HG03097 (cell line): ENCODE measurements around the gene AQP12B.
"Not testable (repeated sequence)": the region's sequence is repeated elsewhere in the genome, so short reads cannot be mapped to it uniquely, and the experiment has no call there.

ENCODE experiments used
- ATAC-seq: cut with Tn5 transposase; IDR thresholded peaks from one replicate; pipeline ENCODE4 v1.9.1; 2021; ENCODE audit not compliant: unreplicated experiment, low FRiP score

AQP12B gene, protein sequence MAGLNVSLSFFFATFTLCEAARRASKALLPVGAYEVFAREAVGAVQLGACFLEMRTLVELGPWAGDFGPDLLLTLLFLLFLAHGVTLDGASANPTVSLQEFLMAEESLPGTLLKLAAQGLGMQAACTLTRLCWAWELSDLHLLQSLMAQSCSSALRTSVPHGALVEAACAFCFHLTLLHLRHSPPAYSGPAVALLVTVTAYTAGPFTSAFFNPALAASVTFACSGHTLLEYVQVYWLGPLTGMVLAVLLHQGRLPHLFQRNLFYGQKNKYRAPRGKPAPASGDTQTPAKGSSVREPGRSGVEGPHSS

DNA sequence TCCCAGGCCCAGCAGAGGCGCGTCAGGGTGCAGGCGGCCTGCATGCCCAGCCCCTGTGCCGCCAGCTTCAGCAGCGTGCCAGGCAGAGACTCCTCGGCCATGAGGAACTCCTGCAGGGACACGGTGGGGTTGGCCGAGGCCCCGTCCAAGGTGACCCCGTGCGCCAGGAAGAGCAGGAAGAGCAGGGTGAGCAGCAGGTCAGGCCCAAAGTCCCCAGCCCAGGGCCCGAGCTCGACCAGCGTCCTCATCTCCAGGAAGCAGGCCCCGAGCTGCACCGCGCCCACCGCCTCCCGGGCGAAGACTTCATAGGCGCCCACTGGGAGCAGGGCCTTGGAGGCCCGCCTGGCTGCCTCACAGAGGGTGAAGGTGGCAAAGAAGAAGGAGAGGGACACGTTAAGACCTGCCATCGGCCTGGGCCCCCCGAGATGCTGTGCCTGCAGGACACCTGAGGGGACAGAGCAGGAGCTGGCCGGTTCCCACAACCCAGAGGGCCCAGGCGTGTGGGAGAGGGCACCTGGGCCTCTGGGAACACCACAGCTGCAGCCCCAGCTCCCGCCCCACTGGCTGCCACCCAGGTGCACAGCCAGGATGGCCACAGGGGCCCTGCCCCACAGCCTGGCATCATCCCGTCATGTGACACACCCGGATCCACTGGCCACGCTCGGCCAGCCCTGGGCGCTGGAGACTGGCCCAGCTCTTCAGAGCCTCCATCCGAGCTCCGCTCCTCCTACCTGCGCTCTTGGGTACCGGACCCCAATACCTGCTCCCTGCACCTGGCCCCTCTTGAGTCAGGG, at the start of gene AQP12B:
TSS of gene AQP12B (minus strand) at position 455 of the 794 bp plus-strand sequence. CDS start at position 407, 48 bp downstream.
- not testable (repeated sequence) for ATAC-seq

DNA sequence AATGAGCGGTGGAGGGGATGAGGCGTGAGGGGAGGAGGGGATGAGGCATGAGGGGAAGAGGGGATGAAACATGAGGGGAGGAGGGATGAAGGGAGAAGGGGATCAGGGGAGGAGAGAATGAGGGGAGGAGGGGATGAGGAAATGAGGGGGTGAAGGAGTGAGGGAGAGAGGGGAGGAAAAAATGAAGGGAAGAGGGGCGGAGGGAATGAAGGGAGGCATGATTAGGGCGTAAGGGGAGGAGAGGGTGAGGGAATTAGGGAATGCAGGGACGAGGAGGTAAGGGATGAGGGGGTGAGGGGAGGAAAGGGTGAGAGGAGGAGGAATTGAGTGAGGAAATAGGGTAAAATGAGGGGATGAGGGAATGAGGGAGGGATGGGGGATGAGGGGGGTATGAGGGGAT, 49.5 kb upstream of the AQP12B start:
- ATAC-seq, result no peak

- no peak for ATAC-seq
These were observed 48.5 kb upstream of the AQP12B start for GRCh38 chr2:240731178-240731545.

DNA sequence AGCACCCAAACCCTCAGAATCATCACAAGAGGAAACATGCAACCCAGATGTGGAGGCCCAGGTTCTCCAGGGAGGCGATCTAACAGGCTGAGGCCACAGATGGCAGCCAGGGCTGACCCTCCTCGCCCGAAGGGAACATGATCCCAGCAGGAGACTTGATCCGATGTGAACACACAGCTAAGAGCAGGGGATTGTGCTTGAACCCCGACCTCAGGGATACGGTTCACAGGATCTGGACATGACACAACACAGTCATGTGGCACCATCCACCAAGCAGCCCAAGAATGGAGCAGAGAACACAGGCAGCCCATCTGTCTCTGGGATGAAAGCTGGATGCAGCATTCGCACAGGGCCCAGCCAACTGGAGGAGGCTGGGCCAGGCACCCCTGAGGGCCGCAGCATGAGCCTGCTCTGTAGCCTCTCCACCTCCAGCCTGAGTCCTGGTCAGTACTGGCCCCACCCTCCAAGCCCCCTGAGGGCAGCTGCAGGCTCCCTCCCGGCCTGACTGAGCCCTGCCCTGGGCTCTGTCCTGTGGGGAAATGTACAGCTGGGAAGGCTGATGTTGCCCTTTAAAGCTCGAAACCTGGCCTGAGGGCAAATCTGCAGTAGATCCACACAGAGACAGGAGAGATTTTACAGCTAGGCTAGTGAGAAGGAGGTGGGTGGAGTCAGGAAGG, 48.0 kb upstream of the AQP12B start:
- ATAC-seq, result no peak

DNA sequence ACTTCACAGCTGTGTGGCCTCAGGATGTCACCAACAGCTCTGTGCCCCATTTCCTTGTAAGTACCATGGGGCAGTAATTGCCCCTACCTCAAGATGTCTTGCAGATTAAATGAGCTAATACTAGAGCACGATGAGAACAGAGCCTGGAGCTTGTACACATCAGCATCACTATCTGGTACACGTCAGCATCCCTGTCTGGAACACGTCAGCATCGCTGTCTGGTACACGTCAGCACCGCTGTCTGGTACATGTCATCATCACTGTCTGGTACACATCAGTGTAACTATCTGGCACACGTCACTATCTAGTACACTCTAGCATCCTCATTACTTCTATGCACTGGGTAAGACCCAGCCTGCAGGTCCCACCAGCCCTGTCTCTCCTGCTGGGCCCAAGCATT, 46.1 kb upstream of the AQP12B start:
- ATAC-seq, result no peak

DNA sequence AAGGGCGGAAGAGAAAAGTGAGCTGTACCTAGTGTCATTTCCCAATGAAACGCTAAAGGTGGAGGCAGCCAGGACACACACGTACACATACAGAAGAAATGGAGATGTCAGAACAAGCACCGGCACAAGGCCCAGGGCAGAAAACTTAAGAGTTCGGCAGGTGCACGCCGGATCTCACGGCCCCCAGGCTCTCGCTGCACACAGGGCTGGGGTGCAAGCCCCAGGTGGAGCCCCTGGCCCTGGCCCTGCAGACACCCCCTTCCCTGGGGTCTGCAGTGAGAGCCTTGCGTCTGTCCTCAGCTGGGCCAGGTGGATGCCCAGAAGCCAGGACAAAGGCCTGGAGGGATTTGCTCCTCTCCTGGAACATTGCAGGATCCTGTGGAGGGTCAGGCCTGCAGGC, 45.7 kb upstream of the AQP12B start:
- ATAC-seq, result no peak

DNA sequence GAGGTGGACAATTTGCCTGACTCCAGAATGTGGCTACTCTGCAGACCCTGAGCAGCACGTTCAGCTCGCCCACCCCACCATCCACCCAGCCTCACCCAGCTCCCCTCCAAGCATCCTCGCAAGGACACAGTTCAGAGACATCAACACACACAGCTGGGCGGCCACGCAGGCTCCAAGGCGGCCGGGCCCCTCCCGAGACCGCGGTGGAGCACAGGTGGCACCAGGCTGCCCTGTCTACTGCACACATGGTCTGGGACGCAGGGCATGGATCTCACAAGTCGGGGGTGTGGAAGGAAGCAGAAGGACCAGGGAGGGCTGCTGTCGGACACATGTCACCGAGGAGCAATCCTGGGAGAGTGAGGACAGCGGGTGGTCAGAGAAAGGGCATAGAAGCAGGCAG, 45.2 kb upstream of the AQP12B start:
- no peak for ATAC-seq

- ATAC-seq, result no peak
These were observed 44.8 kb upstream of the AQP12B start for GRCh38 chr2:240727439-240727838.

- ATAC-seq, result no peak
These were observed 44.2 kb upstream of the AQP12B start for GRCh38 chr2:240726876-240727275.

DNA sequence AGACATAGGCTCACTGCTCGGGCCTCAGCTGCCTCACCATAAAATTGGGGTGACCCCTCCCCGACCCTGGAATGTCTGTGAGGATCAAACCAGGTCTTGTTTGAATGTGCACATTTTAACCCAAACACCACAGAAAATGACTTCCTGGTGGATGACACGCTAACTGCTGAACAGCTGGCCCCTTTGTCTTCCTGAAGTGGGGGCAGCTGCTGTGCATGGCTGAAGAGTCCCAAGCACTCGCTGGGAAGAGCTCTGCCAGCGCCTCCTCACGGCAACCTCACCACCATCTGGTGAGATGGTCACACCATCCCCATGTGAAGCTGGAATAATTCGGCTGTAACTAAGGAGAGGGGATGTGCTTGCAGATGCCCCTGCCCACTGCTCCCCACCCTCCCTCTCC, 43.0 kb upstream of the AQP12B start:
- ATAC-seq, result no peak

DNA sequence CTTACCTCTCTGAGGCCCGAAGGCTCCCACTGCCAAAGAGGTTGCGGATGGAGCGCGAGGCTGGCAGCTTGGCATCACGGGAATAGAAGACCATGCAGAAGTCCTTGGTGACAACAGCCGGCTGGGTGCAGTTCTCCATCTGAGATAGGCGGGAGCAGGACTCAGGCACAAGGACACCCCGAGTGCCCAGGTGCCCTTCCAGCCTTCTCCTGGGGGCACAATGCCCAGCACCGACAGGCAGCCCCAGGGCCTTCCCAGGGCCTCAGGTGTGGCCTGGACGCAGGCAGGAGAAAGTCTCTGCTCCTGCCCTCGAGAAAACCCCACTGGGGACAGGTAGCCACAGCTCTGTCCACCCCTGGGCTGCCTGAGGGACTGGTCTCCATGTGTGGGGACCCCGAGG, 42.6 kb upstream of the AQP12B start:
- no peak for ATAC-seq

- no peak for ATAC-seq
These were observed 41.7 kb upstream of the AQP12B start for GRCh38 chr2:240724431-240724830.

DNA sequence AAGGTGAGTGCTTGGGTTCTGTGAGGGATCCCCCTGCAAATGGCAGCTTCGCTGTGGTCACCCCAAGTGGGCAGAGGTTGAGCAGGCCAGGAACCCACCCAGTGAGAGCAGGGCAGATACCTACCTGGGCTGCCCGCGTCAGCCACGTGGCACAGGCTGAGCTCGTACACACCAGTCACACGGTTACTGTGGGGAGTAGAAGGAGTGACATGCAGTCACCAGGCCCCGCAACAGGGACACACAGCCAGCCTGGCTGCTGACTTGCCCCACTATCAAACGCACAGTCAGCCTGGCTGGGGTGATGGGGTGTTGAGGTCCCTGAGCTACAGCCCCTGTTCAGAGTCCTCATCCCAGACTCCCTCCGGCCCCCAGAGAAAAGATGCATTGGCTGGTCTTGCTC, 41.2 kb upstream of the AQP12B start:
- no peak for ATAC-seq

- ATAC-seq, result no peak
These were observed 40.4 kb upstream of the AQP12B start for GRCh38 chr2:240722796-240723735.

DNA sequence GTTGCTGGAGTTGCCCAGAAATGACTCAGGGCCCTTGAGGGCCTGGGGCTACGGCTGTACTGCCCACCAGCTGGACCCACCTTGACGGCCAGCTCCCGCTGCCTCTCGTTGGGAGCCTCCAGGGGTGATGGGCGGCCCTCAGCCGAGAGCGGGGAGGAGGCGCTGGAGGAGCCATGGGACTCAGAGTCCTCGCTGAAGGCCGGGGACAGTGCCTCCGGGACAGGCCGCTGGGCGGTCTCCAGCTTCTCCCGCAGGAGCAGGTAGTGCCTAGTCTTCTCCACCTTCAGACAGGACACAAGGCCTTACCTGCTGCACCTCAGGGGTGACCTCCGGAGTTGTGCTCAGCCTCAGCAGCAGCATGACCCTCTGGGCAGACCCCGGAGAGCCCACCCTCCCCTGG, 39.7 kb upstream of the AQP12B start:
- ATAC-seq, result no peak

DNA sequence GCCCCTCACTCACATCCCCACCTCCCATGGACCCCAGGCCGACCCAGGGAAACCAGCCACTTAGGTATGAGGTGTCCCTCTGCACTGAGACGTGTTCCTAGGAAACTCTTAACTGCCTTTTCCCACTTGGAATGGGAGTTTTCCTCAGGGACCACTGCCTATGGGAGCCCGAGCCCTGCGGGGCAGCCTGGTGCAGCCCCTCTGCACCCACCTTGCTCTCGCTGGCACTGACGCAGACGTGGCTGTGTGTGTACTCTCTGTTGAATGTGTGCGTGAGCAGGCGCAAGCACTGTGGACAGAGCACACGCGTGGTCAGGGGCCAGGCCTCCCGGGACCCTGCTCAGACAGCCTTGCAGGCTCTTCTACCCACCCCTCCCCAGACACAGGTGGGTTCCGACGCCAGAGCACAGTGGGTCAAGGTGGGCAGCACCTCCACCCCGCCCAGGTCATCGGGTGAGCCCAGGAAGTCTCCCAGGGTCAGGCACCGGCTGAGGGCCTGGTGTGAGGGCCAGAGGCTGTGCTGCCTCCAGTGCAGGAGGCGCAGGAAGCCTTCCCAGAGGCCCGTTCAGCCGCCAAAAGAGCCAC, 39.0 kb upstream of the AQP12B start:
- ATAC-seq, result no peak

- no peak for ATAC-seq
These were observed 38.3 kb upstream of the AQP12B start for GRCh38 chr2:240720686-240721595.

DNA sequence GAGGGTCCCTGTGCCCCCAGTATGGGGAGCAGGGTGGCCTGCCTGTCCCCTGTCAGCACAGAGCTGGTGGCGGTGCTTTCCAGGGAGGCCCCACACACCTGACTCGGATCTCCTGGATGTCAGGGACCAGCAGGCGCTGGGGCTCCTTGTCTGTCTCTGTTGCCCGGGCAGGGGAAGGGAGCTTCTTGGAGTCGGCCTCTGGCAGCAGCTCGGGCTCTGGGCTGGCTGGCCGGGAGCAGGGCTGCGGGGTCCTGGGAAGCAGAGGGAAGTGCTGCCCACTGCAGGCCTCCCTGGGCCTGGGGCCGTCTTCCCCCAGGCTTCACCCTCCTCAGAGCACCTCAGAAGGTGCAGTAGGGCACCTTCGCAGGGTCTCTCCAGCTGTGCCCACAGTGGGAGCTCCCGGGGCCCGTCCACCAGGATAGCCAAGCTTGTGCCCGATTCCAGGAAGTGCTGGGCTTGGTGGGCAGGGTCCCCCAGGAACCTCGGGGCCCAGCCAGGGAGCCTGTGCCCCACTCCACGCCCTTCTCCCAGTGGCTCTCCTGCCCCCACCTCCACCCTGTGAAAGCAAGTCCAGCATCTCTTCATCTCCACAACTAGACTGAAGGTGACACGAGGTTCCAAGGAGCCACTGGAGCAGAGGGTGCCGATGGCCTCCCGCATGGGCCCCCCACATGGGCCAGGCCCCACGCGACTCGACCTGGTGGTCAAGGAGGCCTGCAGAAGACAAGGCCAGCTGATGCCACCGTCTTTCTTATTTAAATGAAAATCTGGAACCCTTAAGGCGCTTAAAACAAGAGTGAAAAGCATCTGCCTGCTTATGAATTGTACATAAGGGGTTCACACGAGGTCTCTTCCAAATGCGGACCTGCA, 37.2 kb upstream of the AQP12B start:
- ATAC-seq, result no peak
